HG03565 (cell line): ENCODE data around the gene GFER.
"Not testable (repeated sequence)": the region's sequence is repeated elsewhere in the genome, so short reads cannot be mapped to it uniquely, and the experiment has no call there.

Source experiments
- ATAC-seq: cut with Tn5 transposase; IDR thresholded peaks from one replicate; pipeline ENCODE4 v1.9.1; 2021; ENCODE audit warnings: mild to moderate bottlenecking, moderate library complexity; ENCODE audit not compliant: unreplicated experiment

GFER gene

GRCh38 chr16:2004795-2005517 is 21.0 kb downstream of the GFER start:
- ATAC-seq = no peak

GRCh38 chr16:2005646-2006045 is 21.7 kb downstream of the GFER start:
- ATAC-seq = no peak

GRCh38 chr16:2006317-2006716 is 22.3 kb downstream of the GFER start:
- ATAC-seq = no peak

GRCh38 chr16:2007081-2007836 is 23.3 kb downstream of the GFER start:
- ATAC-seq = no peak

- ATAC-seq = no peak
Measured at GRCh38 chr16:2008009-2008526, 24.1 kb downstream of the GFER start.

- no peak for ATAC-seq
Measured at GRCh38 chr16:2008631-2009163, 24.7 kb downstream of the GFER start.

GRCh38 chr16:2009164-2009711 is 25.2 kb downstream of the GFER start:
- ATAC-seq = peak; percentile 26

GRCh38 chr16:2009791-2010510 is 26.0 kb downstream of the GFER start, which contains the start of gene ZNF598:
ZNF598 (minus strand) TSS chr16:2009821.
- ATAC-seq = peak; percentile 74

GRCh38 chr16:2011726-2012125 is 27.7 kb downstream of the GFER start:
- not testable (repeated sequence) for ATAC-seq

- ATAC-seq = no peak
Measured at GRCh38 chr16:2013527-2013926, 29.5 kb downstream of the GFER start.

- no peak for ATAC-seq
Measured at GRCh38 chr16:2015117-2015946, 31.3 kb downstream of the GFER start.

- ATAC-seq = no peak
Measured at GRCh38 chr16:2015947-2016208, 31.9 kb downstream of the GFER start.

- no peak for ATAC-seq
Measured at GRCh38 chr16:2016407-2016922, 32.5 kb downstream of the GFER start.

GRCh38 chr16:2019518-2019920 is 35.5 kb downstream of the GFER start, which contains the start of gene NPW:
NPW (plus strand) TSS chr16:2019785.
- ATAC-seq = no peak

GRCh38 chr16:2019921-2020831 is 36.2 kb downstream of the GFER start:
- no peak for ATAC-seq

- ATAC-seq = no peak
Measured at GRCh38 chr16:2022723-2023091, 38.7 kb downstream of the GFER start.

- ATAC-seq = peak; percentile 70
Measured at GRCh38 chr16:2023092-2024031, 39.4 kb downstream of the GFER start.

- no peak for ATAC-seq
Measured at GRCh38 chr16:2024032-2024420, 40.0 kb downstream of the GFER start.
